A549 (cell line): ENCODE data around the gene YRDC.

Source experiments
- CEBPB ChIP-seq, 2 experiments: fragments of >200 bp in 1 of 2; sonication (Bioruptor Twin) in 1 of 2; formaldehyde crosslinking in 1 of 2; IDR thresholded peaks; 2 replicates each; pipeline ENCODE4 v1.6.1; 2012 to 2016
- CTCF ChIP-seq: fragments of >200 bp; sonication (Bioruptor Twin); formaldehyde crosslinking; IDR thresholded peaks from 3 replicates; pipeline ENCODE4 v1.5.1; 2016
- NR3C1 ChIP-seq: fragments of >200 bp; sonication (Bioruptor Twin); formaldehyde crosslinking; IDR thresholded peaks from 3 replicates; pipeline ENCODE4 v1.6.1; 2017
- POLR2A ChIP-seq: IDR thresholded peaks from 2 replicates; pipeline ENCODE4 v1.6.1; 2012; ENCODE audit warnings: mild to moderate bottlenecking, low read length
- SMC3 ChIP-seq: fragments of >200 bp; sonication (Bioruptor Twin); formaldehyde crosslinking; IDR thresholded peaks from 3 replicates; pipeline ENCODE4 v1.6.1; 2018; ENCODE audit warnings: inconsistent platforms

- TF ChIP-seq POLR2A (no peak), CTCF (no peak), CEBPB (IDR thresholded peaks at IDR 0.05) (no peak), NR3C1 (no peak), SMC3 (no peak)
Observed at GRCh38 chr1:37839676-37840075, 31.7 kb upstream of the YRDC start.
